ENCODE results near the gene ZNF488. TPM values are rescaled to one million over a fixed set of nuclear protein-coding genes. Genes with fewer than 3 reads are reported as not detected.

Gene ZNF488
- total RNA-seq, 1 donor from 2014 or later = not detected

DNA sequence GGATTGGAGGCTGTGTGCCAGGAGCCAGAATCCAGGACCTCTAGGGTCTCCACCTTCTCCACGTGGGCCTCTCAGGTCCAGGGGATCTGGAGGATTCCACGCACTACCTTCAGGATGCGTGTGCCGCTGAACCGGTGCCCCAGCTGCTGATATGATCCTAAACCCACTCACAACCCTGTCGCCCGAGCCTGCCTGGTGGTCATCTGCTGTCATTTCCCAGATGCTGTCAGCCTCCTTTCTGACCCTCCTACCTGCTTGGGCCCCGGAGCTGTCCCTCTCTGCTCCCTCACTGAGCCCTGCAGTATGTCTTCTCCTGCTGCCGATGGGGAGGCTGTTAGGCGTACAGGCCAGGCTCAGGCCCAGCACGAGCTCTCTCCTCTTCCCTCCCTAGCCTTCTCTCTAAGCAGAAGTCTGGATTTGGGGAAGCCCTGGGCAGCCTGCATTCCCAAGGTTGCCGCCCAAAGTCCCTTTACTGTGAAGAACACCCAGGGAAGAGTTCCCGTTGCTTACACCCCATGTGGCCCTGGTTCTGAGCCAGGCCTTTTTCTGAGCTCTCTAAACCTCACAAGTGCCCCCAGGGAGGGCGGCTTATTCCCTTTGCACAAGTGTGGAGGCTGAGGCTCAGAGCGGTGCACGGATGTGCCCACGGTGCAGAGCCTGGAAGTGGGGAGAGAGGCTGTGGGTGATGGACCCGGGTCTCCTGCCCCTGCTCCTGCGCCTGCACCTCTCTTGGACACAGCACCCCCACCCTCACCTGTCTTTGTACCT, 30.8 kb upstream of the ZNF488 start:
- no peak for DNase-seq (ENCODE audit: low spot score)
- intact Hi-C loops (cut with micrococcal nuclease) = no loop called here
- Mint-ChIP-seq H3K4me3 (no peak overlapping the region), H3K27ac (no peak overlapping the region), H3K9me3 (no peaks in the 10 kb centered on the region), H3K4me1 (ENCODE audit: low read depth) (no peaks in the 10 kb centered on the region), H3K27me3 (ENCODE audit: insufficient read depth) (no peaks in the 10 kb centered on the region), H3K36me3 (ENCODE audit: low read depth) (no peaks in the 10 kb centered on the region)

DNA sequence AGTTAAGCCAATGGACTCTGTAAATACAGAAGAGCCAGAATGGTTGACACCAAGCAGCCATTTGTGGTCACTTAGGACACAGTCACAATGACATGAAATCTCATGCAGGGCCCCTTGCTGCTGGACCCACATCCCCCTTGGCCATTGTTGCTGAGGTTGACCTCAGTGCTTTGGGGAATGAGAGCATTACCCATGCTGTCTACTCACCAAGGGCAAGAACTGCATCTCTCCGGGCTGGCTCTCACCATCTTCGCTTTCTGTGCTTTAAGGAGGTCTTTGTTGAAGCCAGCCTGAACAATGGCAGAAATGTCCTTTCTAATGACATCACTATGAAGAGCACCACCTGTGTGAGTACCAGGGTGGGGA, 30.1 kb upstream of the ZNF488 start:
- H3K36me3 Mint-ChIP-seq (ENCODE audit: low read depth) = no peaks in the 10 kb centered on the region
- no peak overlapping the region for H3K27ac Mint-ChIP-seq
- H3K4me1 Mint-ChIP-seq (ENCODE audit: low read depth) = no peaks in the 10 kb centered on the region
- no peak overlapping the region for H3K4me3 Mint-ChIP-seq
- DNase-seq (ENCODE audit: low spot score) = no peak
- intact Hi-C loops (cut with micrococcal nuclease) = no loop called here
- H3K9me3 Mint-ChIP-seq = no peaks in the 10 kb centered on the region
- H3K27me3 Mint-ChIP-seq (ENCODE audit: insufficient read depth) = no peaks in the 10 kb centered on the region

DNA sequence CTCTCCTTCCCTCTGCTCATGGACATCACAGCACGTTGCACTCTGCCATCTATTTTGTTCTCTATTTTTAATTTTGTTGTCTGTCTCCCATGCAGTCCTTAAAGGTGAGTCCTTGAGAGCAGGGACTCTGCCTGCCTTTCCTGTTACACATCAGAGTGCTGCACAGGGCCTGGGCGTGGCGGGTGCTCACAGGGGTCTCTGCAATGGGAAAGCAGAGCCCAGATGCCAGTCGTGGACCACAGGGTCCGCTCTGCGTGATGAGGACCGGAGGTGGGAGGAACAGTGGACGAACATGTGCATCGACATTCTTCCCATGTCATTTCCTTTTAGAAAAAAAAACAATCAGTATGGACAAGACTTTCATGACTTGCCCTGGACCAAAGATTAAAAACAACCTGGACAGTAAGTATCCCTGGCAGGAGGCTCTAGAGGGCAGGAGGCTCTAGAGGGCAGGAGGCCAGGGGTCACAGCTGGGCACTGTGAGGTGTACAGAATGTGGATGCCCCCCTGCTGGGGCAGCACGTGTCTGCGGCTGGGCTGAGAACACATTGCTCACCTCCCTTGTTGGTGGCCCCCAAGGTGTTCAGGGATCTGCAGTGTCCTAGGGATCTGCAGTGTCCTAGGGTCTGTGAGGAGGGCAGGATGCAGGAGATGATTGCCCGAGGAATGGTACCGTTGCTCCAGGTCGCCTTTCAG, 29.6 kb upstream of the ZNF488 start:
- Mint-ChIP-seq H3K4me3 (no peak overlapping the region), H3K36me3 (ENCODE audit: low read depth) (no peaks in the 10 kb centered on the region), H3K27ac (no peak overlapping the region), H3K27me3 (ENCODE audit: insufficient read depth) (no peaks in the 10 kb centered on the region), H3K9me3 (no peaks in the 10 kb centered on the region), H3K4me1 (ENCODE audit: low read depth) (no peaks in the 10 kb centered on the region)
- intact Hi-C loops (cut with micrococcal nuclease) = no loop called here
- no peak for DNase-seq (ENCODE audit: low spot score)

DNA sequence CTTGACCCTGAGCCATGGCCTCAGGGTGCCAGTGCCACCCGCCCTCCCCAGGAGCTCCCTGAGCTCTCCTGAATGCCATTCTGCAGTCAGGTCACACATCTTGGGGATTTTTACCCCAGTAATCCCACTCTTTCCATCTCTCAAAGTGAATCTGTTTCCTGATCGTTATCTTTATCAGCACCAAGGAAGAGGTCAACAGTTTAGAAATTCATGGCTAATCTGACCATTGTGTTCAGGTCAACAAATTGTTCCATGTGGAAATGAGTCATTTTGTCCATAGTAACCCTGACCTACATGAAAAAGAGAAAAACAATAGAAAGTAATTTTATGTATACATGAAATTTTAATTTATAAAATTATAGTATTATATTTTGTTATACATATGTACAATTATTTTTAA, 28.8 kb upstream of the ZNF488 start:
- no peaks in the 10 kb centered on the region for H3K9me3 Mint-ChIP-seq
- no peaks in the 10 kb centered on the region for H3K36me3 Mint-ChIP-seq (ENCODE audit: low read depth)
- H3K4me1 Mint-ChIP-seq (ENCODE audit: low read depth) = no peaks in the 10 kb centered on the region
- H3K4me3 Mint-ChIP-seq = no peak overlapping the region
- intact Hi-C loops (cut with micrococcal nuclease) = no loop called here
- no peaks in the 10 kb centered on the region for H3K27me3 Mint-ChIP-seq (ENCODE audit: insufficient read depth)
- no peak for DNase-seq (ENCODE audit: low spot score)
- no peak overlapping the region for H3K27ac Mint-ChIP-seq

DNA sequence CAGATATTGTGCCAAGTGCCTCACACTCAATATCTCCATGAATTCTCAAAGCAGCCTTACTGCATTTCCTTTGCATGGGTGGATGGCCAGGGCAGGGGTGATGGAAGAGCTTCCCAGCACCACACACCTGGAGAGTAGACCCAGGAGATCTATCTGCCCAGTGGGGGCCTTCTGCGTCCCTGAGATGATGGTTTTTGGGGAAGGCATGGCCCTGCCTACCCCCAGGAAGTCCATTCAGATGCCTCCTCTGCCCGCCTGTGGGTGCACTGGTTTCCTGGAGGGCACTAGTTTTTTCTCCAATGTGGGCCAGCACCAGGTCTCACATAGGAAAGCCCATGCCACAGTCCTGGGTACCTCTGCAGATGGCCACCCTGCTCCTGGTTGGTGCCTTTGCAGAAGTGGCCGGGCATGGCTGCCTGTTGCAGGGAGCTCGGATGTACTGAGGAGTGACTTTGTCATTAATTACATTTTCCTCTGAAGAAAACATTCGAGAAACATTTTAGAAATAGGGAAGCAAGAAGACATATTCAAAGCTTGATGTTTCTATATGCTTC, 28.2 kb upstream of the ZNF488 start:
- Mint-ChIP-seq H3K36me3 (ENCODE audit: low read depth) (no peaks in the 10 kb centered on the region), H3K4me3 (no peak overlapping the region), H3K27me3 (ENCODE audit: insufficient read depth) (no peaks in the 10 kb centered on the region), H3K9me3 (no peaks in the 10 kb centered on the region), H3K27ac (no peak overlapping the region), H3K4me1 (ENCODE audit: low read depth) (no peaks in the 10 kb centered on the region)
- no peak for DNase-seq (ENCODE audit: low spot score)
- intact Hi-C loops (cut with micrococcal nuclease) = no loop called here

DNA sequence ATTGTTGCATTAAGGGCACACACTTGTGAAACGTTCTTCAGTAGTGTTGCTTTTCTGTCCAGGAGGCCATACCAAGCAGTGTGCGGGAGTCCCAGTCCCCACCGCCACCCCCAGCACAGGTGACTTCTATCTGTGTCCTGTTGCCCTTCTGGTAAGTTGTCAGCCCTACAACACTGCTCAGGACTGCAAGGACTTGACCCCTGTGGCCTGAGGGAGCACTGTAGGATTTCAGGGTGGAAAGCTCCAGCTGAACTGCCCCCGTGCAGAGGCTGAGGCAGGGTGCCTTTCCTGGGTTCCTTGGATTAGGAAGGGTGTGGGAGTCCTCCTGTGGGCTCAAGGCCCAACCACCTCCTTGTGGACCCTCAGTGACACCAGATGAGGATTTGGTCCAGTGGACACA, 26.8 kb upstream of the ZNF488 start:
- no peak for DNase-seq (ENCODE audit: low spot score)
- Mint-ChIP-seq H3K9me3 (no peaks in the 10 kb centered on the region), H3K36me3 (ENCODE audit: low read depth) (no peaks in the 10 kb centered on the region), H3K27ac (no peak overlapping the region), H3K4me1 (ENCODE audit: low read depth) (no peaks in the 10 kb centered on the region), H3K4me3 (no peak overlapping the region), H3K27me3 (ENCODE audit: insufficient read depth) (no peaks in the 10 kb centered on the region)
- intact Hi-C loops (cut with micrococcal nuclease) = no loop called here

DNA sequence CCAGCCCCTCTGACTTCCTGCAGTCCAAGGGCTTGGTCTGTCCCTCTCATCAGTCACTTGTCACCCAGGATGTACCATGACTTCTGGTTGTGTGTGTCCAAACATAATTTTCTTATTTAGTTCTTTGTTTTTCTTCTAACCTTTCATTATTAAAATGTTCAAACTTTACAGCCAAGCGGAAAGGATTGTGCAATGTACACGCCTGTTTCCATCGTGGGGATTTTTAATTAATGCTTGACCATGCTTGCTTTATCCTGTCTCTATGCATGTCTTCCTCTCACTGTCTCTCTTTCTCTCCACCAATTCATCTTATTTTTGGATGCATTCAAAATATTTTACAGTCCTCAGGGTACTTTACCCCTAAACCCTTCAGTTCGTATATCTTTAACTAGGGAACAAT, 26.2 kb upstream of the ZNF488 start:
- DNase-seq (ENCODE audit: low spot score) = no peak
- H3K4me3 Mint-ChIP-seq = no peak overlapping the region
- intact Hi-C loops (cut with micrococcal nuclease) = no loop called here
- no peak overlapping the region for H3K27ac Mint-ChIP-seq
- no peaks in the 10 kb centered on the region for H3K27me3 Mint-ChIP-seq (ENCODE audit: insufficient read depth)
- H3K4me1 Mint-ChIP-seq (ENCODE audit: low read depth) = no peaks in the 10 kb centered on the region
- no peaks in the 10 kb centered on the region for H3K9me3 Mint-ChIP-seq
- no peaks in the 10 kb centered on the region for H3K36me3 Mint-ChIP-seq (ENCODE audit: low read depth)

DNA sequence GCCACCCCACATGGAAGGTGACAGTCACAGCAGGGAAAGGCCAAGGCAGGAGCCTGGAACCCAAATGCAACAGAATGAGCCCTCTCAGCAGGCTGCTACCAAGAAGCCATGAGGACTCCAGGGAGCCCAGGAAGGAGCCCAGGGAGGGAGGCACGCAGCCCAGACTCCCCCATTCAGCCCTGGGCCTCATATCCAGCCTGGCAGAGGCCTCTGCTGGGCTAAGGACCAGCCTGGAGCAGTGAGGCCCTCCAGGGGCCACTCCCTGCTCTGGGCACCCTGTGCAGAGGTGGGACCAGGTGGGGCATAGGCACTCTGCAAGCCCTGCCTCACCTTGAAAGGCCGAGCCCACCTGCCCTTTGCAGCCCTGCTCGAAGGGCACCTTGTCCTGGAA, 25.8 kb upstream of the ZNF488 start:
- Mint-ChIP-seq H3K27me3 (ENCODE audit: insufficient read depth) (no peaks in the 10 kb centered on the region), H3K27ac (no peak overlapping the region), H3K36me3 (ENCODE audit: low read depth) (no peaks in the 10 kb centered on the region), H3K9me3 (no peaks in the 10 kb centered on the region), H3K4me1 (ENCODE audit: low read depth) (no peaks in the 10 kb centered on the region), H3K4me3 (no peak overlapping the region)
- intact Hi-C loops (cut with micrococcal nuclease) = no loop called here
- no peak for DNase-seq (ENCODE audit: low spot score)

DNA sequence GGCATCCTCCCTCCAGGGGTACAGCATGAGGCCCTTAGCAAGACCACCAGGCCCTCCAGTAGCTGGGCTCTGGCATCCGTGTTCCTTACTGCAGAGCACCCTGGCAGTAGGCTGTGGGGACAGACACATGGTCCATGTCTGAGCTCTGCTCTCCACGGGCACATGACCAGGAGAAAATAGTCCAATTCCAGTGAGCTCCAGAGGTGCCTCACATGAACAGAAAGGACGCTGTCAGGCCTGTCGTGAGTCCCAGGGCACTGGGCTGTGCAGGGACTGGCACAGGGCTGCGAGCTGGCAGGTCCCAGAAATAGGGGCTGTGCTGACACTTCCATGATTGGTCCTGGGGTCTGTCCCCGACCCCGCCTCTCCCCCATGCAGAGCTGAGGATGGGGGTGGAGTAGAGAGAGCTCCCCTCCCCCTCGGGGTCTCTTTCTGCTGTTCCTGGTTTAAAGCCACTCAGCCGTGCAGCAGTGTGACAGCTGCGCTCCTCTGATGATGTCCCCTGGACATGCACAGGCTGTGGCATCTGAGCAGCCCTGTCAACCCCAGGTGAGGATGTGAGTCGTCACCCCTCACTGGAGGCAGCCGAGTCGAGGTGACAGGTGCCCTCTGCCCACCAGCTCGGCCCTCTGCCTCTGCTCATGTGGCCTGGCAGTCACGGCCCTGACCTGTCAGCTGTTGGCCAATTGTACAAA, 25.2 kb upstream of the ZNF488 start:
- H3K9me3 Mint-ChIP-seq = no peaks in the 10 kb centered on the region

DNA sequence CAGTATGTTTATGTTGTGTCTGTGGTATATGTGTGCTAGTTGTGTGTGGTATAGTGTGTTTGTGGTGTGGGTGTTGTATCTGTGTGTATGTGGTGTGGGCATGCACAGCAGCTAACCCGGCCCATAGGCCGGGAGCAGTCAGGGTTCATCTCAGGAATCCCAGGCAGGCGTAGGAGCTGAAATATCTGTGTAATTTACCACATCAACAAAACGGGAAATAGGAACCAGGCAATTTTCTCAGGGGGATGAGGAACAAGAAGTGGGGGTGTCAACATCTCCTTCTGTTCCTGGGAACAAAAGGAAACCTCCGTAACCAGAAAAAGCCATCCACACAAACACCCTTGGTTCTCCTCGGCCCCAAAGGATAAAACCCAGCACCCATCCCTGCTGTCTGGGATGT, 24.5 kb upstream of the ZNF488 start:
- Mint-ChIP-seq H3K9me3 (no peaks in the 10 kb centered on the region), H3K4me1 (ENCODE audit: low read depth) (no peaks in the 10 kb centered on the region), H3K36me3 (ENCODE audit: low read depth) (no peaks in the 10 kb centered on the region), H3K27me3 (ENCODE audit: insufficient read depth) (no peaks in the 10 kb centered on the region), H3K27ac (no peak overlapping the region), H3K4me3 (no peak overlapping the region)
- DNase-seq (ENCODE audit: low spot score) = no peak
- intact Hi-C loops (cut with micrococcal nuclease) = no loop called here

More for the DNA sequence above, 25.2 kb upstream of the ZNF488 start:
- Mint-ChIP-seq H3K27ac (no peak overlapping the region), H3K27me3 (ENCODE audit: insufficient read depth) (no peaks in the 10 kb centered on the region), H3K4me1 (ENCODE audit: low read depth) (no peaks in the 10 kb centered on the region), H3K36me3 (ENCODE audit: low read depth) (no peaks in the 10 kb centered on the region), H3K4me3 (no peak overlapping the region)
- intact Hi-C loops (cut with micrococcal nuclease) = no loop called here
- DNase-seq (ENCODE audit: low spot score) = no peak

DNA sequence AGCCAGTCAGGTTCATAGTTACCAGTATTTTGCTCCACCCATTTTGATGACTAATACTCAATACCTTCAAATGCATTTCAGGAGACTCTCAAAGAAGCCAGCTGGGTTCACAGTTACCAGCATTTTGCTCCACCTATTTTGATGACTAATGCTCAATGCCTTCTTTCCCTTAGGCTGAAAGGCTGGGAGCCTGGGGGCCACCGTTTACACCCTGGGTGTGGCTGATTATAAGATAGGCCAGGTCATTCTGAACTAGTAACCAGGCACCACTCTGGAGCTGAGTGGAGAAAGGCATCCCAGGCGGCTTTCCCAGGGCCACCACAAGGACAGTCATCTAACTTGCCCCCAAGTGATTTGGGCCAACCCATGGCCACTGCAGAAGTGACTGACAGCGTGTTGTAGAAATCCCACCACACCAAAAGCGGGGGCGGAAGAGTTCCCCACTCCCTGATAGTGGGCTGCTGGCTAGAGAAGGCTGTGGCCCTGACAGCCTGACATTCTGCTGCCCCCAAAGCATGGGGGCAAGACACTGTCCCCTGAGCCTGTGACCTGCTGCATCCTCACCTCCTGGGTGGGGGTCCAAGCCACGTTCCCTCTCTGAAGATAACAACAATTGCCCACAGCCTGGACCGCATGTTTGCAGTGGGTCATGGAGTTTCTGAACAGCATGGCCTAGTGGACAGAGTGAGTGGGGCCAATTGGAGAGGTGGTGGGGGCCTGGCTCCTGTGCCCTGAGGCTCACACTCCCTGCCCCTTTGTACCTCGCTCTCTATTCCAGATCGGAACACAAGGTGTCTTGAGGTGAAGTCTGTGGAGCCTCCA, 23.0 kb upstream of the ZNF488 start:
- Mint-ChIP-seq H3K4me3 (no peak overlapping the region), H3K27ac (no peak overlapping the region), H3K4me1 (ENCODE audit: low read depth) (no peaks in the 10 kb centered on the region), H3K27me3 (ENCODE audit: insufficient read depth) (no peaks in the 10 kb centered on the region), H3K9me3 (no peaks in the 10 kb centered on the region), H3K36me3 (ENCODE audit: low read depth) (no peaks in the 10 kb centered on the region)
- intact Hi-C loops (cut with micrococcal nuclease) = no loop called here
- no peak for DNase-seq (ENCODE audit: low spot score)

DNA sequence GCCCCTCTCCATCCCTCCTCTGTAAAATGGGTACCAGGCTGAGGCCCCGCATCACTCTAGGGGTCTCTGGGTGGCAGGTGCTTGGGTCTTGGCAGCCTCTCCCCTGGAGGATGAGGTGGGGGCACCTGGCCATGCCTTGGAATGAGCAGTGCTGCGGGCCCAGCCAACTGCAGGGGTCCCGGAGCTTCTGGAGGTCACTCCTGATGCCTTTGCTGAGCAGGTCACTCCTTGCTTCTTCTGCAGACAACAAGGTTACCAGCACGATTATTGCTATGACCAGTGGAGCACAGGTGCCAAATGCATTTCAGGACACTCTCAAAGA, 22.4 kb upstream of the ZNF488 start:
- H3K36me3 Mint-ChIP-seq (ENCODE audit: low read depth) = no peaks in the 10 kb centered on the region
- no peaks in the 10 kb centered on the region for H3K9me3 Mint-ChIP-seq
- H3K27ac Mint-ChIP-seq = no peak overlapping the region
- H3K4me3 Mint-ChIP-seq = no peak overlapping the region
- DNase-seq (ENCODE audit: low spot score) = no peak
- H3K27me3 Mint-ChIP-seq (ENCODE audit: insufficient read depth) = no peaks in the 10 kb centered on the region
- H3K4me1 Mint-ChIP-seq (ENCODE audit: low read depth) = no peaks in the 10 kb centered on the region
- intact Hi-C loops (cut with micrococcal nuclease) = no loop called here

Data from activated T-helper 1 cell treated with anti-CD3 and anti-CD28 coated beads, Interleukin-12 subunit alpha, Interleukin-12 subunit beta, Interleukin-2, Interleukin-4 antibody, amounts not matched to agents 30 ng/mL and 10 ng/mL and 1 ng/mL, durations not matched to agents 14 hours and 24 hours and 36 hours (primary cell).